NCI-H748 (cell line): ENCODE measurements around the gene UBE2Q2.
A peak's percentile ranks its signal among the peaks of the same experiment; 100 is the strongest.
"Not testable (repeated sequence)": the region's sequence is repeated elsewhere in the genome, so short reads cannot be mapped to it uniquely, and the experiment has no call there.

ENCODE experiments used
- DNase-seq: peaks from one replicate; lab custom pipeline; 2025; ENCODE audit not compliant: unreplicated experiment; lab: John Stamatoyannopoulos, UW

UBE2Q2 gene

GRCh38 chr15:75864213-75865059 is 21.2 kb downstream of the UBE2Q2 start:
- DNase-seq: no peak

- not testable (repeated sequence) for DNase-seq
Measured at GRCh38 chr15:75866045-75866444, 22.8 kb downstream of the UBE2Q2 start.

GRCh38 chr15:75866916-75867315 is 23.7 kb downstream of the UBE2Q2 start:
- no peak for DNase-seq

- DNase-seq: no peak
Measured at GRCh38 chr15:75867449-75867848, 24.2 kb downstream of the UBE2Q2 start.

GRCh38 chr15:75868019-75868418 is 24.8 kb downstream of the UBE2Q2 start:
- DNase-seq: no peak

GRCh38 chr15:75869446-75869845 is 26.2 kb downstream of the UBE2Q2 start:
- no peak for DNase-seq

- not testable (repeated sequence) for DNase-seq
Measured at GRCh38 chr15:75871589-75871988, 28.3 kb downstream of the UBE2Q2 start.

- no peak for DNase-seq
Measured at GRCh38 chr15:75872403-75872990, 29.2 kb downstream of the UBE2Q2 start.

- no peak for DNase-seq
Measured at GRCh38 chr15:75884041-75884440, 40.8 kb downstream of the UBE2Q2 start.

- no peak for DNase-seq
Measured at GRCh38 chr15:75887178-75887577, 43.9 kb downstream of the UBE2Q2 start.

- DNase-seq: no peak
Measured at GRCh38 chr15:75891895-75892294, 48.6 kb downstream of the UBE2Q2 start.

GRCh38 chr15:75895731-75896130 is 52.5 kb downstream of the UBE2Q2 start:
- no peak for DNase-seq

- no peak for DNase-seq
Measured at GRCh38 chr15:75900577-75900976, 57.3 kb downstream of the UBE2Q2 start.

GRCh38 chr15:75902129-75902557 is 58.9 kb downstream of the UBE2Q2 start:
- no peak for DNase-seq

- DNase-seq: peak; percentile 92
Measured at GRCh38 chr15:75903331-75904239, 60.3 kb downstream of the UBE2Q2 start, which contains the start of gene FBXO22. FBXO22 (plus strand) TSS chr15:75903878; CDS start chr15:75903964, 86 bp downstream.

GRCh38 chr15:75905231-75905630 is 62.0 kb downstream of the UBE2Q2 start:
- no peak for DNase-seq

- DNase-seq: not testable (repeated sequence)
Measured at GRCh38 chr15:75910355-75910754, 67.1 kb downstream of the UBE2Q2 start.

- no peak for DNase-seq
Measured at GRCh38 chr15:75916978-75917377, 73.7 kb downstream of the UBE2Q2 start.

GRCh38 chr15:75918135-75918534 is 74.9 kb downstream of the UBE2Q2 start:
- no peak for DNase-seq

- DNase-seq: no peak
Measured at GRCh38 chr15:75920079-75920478, 76.8 kb downstream of the UBE2Q2 start.
